Measurements from ENCODE around the gene HSPB1. TPM values are rescaled to one million over a fixed set of nuclear protein-coding genes. Genes with fewer than 3 reads are reported as not detected.
"Not testable (repeated sequence)": the region's sequence is repeated elsewhere in the genome, so short reads cannot be mapped to it uniquely, and the experiment has no call there.

HSPB1 gene
- polyA plus RNA-seq, 1 donor = 1,886 TPM

DNA sequence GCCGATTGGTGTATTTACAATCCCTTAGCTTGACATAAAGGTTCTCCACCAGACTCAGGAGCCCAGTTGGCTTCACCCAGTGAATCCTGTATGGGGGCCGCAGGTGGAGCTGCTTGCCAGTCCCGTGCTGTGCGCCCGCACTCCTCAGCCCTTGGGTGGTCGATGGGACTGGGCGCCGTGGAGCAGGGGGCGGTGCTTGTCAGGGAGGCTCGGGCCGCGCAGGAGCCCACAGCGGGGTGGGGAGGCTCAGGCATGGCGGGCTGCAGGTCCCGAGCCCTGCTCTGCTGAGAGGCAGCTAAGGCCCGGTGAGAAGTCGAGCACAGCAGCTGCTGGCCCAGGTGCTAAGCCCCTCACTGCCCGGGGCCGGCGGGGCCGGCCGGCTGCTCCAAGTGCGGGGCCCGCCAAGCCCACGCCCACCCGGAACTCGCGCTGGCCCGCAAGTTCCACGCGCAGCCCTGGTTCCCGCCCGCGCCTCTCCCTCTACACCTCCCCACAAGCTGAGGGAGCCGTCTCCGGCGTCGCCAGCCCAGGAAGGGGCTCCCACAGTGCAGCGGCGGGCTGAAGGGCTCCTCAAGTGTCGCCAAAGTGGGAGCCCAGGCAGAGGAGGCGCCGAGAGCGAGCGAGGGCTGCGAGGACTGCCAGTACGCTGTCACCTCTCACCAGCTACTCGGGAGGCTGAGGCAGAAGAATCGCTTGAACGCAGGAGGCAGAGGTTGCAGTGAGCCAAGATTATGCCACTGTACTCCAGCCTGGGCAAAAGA, 7.0 kb downstream of the HSPB1 start:
- not testable (repeated sequence) for DNase-seq

GRCh38 chr7:76310102-76310957, 7.9 kb downstream of the HSPB1 start:
- DNase-seq = peak; percentile 52

DNA sequence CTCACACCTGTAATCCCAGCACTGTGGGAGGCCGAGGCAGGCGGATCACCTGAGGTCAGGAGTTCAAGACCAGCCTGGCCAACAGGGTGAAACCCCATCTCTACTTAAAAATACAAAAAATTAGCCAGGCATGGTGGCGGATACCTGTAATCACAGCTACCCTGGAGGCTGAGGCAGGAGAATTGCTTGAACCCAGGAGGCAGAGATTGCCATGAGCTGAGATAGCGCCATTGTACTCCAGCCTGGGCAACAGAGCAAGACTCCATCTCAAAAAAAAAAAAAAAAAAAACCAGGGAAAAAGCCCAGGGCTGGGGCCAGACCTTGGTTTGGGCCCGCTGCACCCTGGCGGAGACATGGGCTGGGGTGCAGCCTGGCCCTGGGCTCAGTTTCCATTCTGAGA, 9.4 kb downstream of the HSPB1 start:
- not testable (repeated sequence) for DNase-seq

DNA sequence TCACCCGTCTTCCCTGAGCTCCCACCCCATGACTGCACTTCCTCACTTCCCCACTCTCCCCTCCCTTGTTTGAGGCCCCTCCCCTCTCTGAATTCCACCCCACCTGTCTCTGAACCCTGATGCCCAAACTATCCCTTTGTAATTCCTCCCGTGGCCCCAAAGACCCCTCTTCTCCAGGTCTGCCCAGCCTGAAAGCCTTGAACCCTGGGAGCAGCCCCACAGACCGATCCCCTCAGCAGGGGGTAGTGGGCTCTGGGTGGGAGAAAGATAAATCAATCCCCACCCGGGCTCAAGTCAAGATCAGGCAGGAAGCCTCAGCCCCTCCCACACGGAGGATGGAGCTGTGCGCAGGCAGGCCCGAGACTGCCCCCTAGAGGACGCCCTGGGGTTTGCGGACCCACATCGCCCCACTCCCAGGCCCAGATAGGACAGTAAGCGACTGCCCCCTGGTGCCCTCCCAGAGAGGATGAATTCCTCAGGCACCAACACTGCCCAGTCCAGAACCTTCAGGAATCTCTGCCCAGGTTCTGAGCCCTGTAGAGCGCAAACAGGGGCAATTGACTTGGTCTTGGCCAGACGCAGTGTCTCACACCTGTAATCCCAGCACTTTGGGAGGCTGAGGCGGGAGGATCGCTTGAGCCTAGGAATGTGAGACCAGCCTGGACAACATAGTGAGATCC, 11.7 kb downstream of the HSPB1 start:
- DNase-seq = peak; percentile 92

- not testable (repeated sequence) for DNase-seq
Measured at GRCh38 chr7:76314740-76315139, 12.3 kb downstream of the HSPB1 start.

GRCh38 chr7:76315364-76315763, 12.9 kb downstream of the HSPB1 start:
- DNase-seq = no peak

DNA sequence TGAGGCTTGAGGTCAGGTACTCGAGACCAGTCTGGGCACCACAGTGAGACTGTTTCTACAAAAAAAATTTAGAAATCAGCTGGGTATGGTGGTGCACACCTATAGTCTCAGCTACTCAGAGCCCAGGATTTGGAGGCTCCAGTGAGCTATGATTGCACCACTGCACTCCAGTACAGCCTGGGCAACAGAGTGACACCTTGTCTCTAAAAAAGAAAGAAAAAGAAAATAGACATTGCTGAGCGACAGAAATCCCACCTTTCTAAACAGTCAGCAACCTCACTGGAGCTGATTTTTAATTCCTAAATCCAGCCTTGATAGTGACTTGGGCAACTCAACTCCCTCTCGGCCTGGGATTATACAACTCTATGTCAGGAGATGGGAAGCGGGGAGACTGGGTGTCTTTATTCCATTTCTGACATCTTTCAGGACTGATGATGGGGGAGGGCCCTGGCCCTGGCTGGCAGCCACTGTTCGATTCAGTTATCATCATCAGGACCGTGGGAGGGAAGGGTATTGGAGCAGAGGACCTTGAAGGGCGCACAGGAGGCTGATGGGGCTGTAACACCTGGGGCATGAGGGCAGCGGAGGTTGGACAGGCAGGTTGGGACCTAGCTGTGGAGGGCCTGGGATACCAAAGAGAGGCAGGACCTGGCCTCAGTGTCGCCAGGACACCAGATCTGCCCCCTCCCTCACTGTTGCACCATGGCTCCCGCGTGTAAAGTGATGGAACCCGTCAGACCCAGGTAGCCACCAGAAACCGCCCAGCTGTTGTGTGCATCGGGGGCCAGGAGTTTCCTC, 14.7 kb downstream of the HSPB1 start:
- no peak for DNase-seq

- peak; percentile 98 for DNase-seq
Measured at GRCh38 chr7:76317782-76318487, 15.5 kb downstream of the HSPB1 start.

DNA sequence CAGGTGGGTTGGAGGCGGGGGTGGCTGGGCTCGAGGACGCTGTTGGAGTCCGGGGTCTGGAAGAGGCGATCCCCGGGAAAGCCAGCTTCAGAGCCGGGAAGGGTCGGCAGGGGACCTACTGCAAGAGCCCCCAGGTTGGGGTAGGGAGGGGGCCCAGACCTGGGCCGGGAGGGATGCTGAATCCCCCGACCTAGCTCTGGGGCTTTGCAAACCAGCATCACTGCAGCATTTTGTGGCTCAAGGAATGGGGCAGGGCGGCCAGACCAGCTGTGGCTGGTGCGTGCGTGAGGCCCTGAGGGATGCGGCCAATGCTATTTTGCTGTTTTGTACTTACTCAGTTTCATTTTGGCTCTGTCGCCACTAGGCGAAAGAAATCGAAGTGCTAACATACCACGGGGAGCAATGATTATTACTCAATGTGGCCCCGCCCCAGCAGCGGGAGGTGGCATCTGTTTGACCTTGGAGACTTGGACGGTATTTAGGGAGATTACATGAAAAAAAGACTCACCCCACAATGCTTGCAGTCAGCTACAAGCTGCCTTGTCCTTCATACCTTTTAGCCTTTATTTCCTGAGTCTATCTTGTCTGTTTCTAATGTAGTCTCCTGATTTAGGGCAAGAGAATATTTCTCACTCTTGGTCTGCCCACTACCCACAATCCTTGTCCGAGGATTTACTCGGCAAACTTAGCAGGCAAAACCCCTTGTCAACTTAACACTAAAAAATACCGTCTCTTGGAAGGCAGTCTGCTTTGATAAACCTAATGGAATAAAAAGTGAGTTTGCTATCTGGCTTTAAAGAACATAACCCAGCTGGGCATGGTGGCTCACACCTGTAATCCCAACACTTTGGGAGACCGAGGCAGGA, 16.2 kb downstream of the HSPB1 start:
- DNase-seq = peak; percentile 76

- DNase-seq = no peak
Measured at GRCh38 chr7:76325092-76325491, 22.6 kb downstream of the HSPB1 start.

DNA sequence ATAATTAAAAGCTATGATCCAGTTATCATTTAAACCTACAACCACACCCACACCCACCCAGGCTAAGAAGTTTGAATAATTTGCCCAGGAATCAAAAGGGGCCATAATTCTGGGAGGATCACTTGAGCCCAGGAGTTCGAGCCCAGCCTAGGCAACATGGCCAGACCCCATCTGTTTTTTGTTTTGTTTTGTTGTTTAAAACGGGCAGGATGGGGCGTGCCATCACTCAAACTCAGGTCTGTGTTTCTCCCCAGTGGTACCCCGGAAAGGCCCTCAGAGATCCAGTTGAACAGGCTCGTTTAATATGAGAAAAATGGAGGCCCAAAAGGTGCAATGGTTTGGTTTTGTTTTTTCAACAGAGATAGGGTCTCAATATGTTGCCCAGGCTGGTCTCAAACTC, 23.3 kb downstream of the HSPB1 start:
- no peak for DNase-seq

- DNase-seq = no peak
Measured at GRCh38 chr7:76326646-76327233, 24.3 kb downstream of the HSPB1 start.

DNA sequence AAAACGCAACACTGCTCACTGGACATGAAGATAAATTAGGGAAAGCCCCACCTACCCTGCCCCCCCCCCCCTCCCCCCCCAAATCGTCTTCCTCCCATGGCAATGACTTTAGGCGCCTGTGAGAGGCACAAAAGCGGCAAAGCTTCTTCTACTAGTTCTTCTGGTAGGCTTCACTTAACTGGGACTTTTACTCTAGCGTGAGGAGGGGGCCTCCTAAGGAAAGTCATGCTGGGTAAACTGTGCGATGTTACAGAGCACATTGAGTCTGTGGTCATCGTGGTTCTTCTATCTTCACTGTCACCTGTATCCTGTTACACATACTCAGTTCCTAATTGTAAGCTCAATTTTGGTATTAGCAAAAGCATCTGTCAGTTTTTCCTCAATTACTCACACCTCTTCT, 25.1 kb downstream of the HSPB1 start:
- DNase-seq = no peak

DNA sequence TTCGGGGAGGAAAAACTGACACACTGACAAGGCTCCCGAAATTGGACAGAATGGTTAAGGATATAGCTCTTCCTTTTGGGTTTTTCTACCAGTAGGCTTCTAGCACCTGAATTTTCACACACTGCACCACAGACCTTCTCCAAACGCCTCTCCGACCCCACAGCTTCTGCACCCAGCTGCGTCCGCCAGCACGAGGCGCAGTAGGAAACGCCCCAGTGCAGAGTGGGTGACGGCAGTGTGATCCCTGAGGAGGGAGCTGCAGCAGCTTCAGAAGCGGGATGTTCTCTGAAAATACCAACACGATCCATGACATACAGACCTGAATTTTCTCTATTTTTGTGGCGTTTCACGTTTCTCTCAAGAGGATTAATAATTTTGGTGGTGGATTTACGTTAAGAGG, 25.9 kb downstream of the HSPB1 start:
- no peak for DNase-seq

GRCh38 chr7:76329479-76329878, 27.0 kb downstream of the HSPB1 start:
- DNase-seq = no peak

DNA sequence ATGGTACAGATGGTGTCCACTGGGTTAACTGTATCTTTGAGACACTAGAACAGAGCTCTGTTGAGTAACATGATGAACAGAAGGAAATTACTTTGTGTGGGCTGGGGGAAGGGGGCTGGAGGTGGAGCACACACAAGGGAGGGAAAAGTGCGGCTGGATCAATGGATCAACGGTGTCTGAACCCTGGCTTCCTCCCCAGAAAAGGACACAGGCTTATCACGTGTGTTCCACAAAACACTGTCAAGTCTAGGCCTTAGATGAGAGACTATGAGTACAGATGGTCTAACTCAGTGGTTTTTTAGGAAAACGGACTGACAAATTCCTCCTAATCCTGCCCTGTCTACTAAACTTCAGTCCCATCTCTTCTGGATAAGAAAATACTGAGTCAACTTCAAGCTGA, 27.8 kb downstream of the HSPB1 start:
- DNase-seq = no peak

DNA sequence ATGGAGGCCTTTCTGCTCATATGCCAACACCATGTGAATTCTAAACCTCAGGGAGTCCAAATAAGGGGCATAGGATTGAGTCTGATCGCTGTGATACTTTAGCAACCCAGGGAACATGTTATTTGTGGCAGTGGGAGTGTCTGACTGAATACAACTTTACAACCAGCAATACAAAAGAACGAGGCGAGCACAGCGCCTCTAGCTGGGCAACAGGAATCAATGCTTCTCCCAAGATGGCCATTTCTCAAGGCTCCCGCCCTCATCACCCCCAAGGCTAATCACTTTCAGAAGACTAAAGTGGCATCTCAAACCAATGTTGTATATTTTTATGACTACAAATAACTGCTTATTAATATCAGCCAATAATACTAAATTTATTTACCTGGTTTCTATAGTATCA, 28.2 kb downstream of the HSPB1 start:
- DNase-seq = no peak

DNA sequence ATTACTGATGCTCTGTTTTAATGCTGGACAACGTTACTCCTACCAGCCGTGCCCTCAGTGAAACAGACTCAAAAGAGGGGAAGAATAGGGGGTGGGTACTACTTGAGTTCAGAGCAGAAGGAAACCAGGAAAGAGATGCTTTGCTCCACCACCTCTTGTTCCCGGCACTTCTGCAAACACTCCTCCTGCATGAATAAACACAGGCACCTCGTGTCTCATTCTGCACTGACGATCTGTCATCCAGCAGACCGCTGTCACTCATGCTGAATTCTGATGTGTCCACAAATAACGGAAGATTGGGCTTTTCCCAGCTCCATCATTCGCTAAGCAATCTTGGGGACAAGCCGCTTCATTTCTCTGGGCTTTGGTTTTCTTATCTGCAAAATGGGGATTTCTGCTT, 29.6 kb downstream of the HSPB1 start:
- DNase-seq = no peak

DNA sequence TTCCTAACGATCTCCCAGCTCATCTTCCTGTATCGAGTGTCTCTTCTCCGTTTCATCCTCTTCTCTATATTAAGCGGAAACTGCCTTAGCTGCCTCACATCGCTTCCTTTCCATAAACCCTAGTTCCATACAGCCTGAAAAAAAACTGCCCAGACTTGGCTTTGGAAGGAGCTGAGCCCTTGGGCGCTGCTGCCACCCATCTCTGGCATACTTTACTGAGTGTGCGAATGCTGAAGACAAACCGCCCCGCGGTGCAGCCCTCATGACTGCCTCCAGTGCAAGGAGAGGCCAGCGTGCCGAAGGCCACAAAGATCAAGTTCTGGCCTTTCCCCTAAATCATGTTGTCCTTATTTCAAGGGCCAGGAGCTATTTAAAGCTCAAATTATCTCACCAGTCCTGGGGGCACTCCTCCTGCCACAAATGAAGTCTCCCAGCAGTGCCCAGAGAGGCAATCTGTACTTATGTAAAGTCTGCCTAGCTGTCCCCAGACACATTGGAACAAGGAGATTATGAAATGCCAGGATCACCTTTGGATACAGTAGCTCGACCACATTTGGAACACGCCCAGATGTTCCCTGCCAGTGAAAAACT, 31.1 kb downstream of the HSPB1 start:
- no peak for DNase-seq
